ENCODE data around the gene RBP7.

DNA sequence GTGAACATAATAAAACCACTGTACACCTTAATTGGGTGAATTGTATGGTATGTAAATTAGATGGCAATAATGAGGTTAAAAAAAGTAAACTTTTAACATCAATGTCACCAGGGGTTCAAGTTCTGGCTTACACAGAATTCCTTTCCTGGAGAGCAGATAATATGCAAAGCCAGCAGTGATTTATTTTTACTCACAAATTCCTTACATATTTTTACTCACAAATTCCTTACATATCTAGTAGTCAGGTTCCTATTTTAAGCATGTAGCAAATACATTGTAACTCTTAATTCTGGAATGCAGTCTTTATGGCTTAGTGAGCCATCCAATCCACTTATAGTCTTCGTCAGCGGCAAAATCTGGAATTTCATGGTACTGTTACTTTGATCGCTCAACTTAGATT, 34.4 kb downstream of the RBP7 start:
- no peak for TF ChIP-seq POLR2AphosphoS5 (IDR thresholded peaks at IDR 0.05)
- TF ChIP-seq EP300 (IDR thresholded peaks at IDR 0.05), result no peak
- TF ChIP-seq, protein P1, sequence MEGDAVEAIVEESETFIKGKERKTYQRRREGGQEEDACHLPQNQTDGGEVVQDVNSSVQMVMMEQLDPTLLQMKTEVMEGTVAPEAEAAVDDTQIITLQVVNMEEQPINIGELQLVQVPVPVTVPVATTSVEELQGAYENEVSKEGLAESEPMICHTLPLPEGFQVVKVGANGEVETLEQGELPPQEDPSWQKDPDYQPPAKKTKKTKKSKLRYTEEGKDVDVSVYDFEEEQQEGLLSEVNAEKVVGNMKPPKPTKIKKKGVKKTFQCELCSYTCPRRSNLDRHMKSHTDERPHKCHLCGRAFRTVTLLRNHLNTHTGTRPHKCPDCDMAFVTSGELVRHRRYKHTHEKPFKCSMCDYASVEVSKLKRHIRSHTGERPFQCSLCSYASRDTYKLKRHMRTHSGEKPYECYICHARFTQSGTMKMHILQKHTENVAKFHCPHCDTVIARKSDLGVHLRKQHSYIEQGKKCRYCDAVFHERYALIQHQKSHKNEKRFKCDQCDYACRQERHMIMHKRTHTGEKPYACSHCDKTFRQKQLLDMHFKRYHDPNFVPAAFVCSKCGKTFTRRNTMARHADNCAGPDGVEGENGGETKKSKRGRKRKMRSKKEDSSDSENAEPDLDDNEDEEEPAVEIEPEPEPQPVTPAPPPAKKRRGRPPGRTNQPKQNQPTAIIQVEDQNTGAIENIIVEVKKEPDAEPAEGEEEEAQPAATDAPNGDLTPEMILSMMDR (IDR thresholded peaks at IDR 0.05), result no peak

All from suprapubic skin (tissue), 4 donors.